HG02885 (cell line): ENCODE results near the gene RNASE9.
"Not testable (repeated sequence)": the region's sequence is repeated elsewhere in the genome, so short reads cannot be mapped to it uniquely, and the experiment has no call there.

Experiments used
- ATAC-seq: cut with Tn5 transposase; IDR thresholded peaks from one replicate; pipeline ENCODE4 v1.9.1; 2021; ENCODE audit warnings: mild to moderate bottlenecking; ENCODE audit not compliant: unreplicated experiment, poor library complexity

Gene RNASE9

DNA sequence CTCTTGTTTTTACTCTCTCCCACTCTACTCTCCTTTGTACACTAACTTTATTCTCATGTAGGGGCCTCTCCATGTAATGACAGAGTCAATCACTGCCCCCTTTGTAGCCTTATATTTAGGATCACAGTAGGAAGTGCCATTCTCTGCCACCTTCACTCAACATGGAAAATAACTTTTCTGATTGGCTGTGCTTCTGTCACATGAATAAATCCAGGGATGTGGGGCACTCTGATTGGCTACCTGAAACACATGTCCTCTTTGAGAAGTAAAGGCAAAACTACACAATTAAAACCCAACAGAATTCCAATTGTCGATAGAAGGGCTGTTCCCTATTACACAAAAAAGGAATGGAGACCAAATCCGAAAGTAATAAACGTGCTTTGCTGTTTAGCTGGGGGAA lies at the start of gene RNASE9:
RNASE9 (minus strand) TSS at position 87 of the 400 bp plus-strand sequence.
- no peak for ATAC-seq

DNA sequence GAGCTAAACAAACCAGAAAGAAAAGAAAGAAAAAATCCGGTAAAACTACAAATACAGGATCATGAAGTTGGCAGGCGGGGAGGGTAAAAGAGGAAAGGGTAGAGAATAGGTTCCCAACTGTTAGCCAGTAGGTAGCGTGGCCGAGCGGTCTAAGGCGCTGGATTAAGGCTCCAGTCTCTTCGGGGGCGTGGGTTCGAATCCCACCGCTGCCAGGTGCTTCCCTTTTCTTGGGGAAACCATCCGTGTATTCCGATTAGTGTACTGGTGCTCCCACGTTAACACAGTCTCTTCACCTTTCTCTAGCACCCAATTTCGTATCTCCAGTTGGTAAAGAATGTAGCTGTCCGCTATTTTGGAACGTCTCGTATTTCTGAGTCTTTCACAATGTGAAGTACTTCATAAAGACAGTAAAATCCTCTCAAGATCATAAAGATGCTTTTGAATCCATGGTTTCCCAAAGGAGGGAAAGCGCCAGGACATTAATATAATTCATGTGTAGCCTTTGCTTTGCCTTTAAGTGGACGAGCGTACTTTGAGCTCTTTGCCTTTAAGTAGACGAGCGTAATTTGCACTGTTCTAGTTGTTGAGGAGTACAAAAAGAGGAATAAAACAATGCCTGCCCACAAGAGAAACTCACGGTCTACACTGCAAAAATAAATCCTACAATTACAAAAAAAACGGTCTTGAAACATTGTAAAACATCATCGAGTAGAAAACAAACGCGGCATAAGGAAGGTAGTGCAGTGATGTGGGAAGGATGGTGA lies 49.3 kb upstream of the RNASE9 start:
- no peak for ATAC-seq

GRCh38 chr14:20609215-20610001 lies 48.6 kb upstream of the RNASE9 start:
- no peak for ATAC-seq

DNA sequence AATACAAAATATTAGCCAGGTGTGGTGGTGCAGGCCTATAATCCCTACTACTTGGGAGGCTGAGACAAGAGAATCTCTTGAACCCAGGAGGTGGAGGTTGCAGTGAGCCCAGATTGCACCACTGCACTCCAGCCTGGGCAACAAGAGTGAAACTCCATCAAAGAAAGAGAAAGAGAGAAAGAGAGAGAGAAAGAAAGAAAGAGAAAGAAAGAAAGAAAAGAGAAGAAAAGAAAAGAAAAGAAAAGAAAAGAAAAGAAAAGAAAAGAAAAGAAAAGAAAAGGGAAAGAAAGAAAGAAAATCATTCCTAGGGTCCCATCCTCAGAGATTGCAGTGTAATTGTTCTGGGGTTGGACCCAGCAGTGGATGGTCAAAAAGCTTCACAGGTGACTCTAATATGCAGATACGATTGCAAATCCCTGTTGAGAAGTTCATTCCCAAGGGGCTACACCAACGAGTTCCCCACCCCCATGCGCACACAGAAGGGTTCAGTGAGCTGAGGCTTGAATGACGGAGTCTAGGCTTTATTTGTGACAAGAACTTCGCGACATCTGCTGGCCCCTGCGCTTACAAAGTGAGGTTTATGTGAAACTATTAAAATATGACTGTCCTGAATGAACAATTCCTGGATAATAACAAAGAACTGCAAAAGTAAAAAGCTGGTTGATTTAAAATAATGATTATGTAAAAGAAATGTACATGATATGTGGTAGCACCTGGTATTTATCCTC lies 47.7 kb upstream of the RNASE9 start:
- ATAC-seq: no peak

GRCh38 chr14:20607617-20608016 lies 46.8 kb upstream of the RNASE9 start:
- no peak for ATAC-seq

- ATAC-seq: no peak
Measured at GRCh38 chr14:20606902-20607242, 46.0 kb upstream of the RNASE9 start.

DNA sequence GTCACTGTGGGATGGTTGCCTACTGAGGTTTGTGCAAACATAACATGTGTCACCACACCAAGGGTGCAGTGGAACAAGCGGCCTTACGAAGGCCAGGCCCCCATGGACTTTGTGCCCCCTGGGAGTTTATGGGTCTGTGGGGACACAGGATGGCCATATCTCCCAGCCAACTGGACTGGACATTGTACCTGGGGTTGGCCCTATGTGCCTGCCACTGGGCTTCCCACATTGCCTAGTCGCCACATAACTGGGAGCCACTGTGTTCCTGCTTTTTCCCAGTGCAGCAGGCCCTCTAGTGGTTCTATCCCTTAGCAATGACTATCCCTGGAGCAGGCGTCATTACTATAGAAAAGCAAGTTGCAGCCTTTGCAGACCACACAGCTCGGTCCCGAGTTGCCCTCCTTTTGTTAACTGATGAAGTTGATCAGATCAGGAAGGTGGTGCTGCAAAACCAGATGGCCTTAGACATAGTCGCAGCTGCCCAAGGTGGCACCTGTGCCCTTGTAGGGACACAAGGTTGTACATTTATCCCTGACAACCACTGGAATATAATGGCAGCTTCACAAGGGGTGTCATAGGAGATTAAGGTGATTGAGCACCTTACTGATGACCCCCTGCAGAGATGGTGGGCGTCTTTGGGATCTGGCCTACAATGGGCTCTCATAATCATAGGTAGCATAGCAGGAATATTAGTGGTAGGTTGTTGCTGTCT lies 45.5 kb upstream of the RNASE9 start:
- ATAC-seq: no peak

- ATAC-seq: no peak
Measured at GRCh38 chr14:20603813-20604690, 43.2 kb upstream of the RNASE9 start.

DNA sequence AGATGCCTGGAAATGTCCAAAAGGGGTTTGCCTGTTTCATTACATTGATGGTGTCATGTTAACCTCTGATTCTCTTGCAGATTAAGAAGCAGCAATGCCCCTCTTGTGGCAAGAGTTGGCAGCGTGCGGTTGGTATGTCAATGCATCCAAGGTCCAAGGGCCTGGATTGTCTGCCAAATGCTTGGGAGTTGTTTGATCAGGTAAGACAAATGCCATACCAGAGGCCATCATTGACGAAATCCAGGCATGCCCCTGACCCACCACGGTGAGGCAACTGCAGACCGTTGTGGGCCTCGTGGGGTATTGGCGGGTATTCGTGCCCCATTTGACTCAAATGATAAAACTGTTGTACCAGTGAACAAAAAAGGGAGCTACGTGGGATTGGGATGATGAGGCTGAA lies 41.7 kb upstream of the RNASE9 start:
- no peak for ATAC-seq

DNA sequence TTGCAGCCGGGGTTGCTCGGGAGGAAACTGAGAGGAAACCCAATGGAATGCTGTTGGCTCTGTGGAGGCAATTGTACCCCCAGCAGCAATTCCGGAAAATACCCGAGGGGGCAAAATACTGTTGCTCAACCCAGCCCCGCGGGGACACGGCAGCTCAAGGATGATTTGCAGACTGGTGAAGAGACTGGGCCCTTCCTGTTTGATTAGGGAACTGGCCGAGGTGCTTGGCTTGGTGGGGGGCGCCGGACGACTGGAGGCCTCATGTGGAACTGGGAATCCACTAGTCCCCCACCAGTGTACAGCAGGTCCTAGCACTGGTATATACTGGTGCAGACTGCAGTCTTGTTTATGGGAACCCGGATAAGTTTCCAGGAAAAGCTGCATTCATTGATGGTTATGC lies 40.7 kb upstream of the RNASE9 start:
- no peak for ATAC-seq

GRCh38 chr14:20597108-20597507 lies 36.3 kb upstream of the RNASE9 start:
- ATAC-seq: no peak

GRCh38 chr14:20595726-20596125 lies 34.9 kb upstream of the RNASE9 start:
- ATAC-seq: not testable (repeated sequence)

- no peak for ATAC-seq
Measured at GRCh38 chr14:20592574-20592973, 31.7 kb upstream of the RNASE9 start.

DNA sequence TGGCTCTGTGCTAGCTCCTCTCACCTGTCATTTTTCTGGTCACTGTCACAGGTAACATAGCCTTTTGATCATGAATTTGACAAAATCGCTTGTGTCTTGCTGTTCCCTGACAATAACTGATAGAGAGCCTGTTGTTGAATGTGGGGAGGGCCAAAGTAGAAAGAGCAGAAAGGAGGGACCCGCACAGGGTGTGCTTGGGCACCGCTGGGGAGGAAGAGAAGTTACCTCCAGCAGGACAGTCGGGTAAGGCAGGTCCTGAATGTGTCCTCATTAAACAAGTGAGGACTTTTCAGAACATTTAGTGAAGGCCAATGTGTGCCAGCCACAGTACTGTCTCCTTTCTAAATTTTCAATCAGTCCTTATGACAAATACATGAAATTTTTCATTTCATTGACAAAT lies 30.4 kb upstream of the RNASE9 start, which contains the start of gene RNASE12:
RNASE12 (minus strand) TSS at position 142 of the 400 bp plus-strand sequence. CDS start 653 bp downstream, outside the sequence.
- ATAC-seq: no peak

- ATAC-seq: no peak
Measured at GRCh38 chr14:20587489-20588154, 26.8 kb upstream of the RNASE9 start, which contains the start of gene RNASE11. RNASE11 (minus strand) TSS chr14:20588001.

DNA sequence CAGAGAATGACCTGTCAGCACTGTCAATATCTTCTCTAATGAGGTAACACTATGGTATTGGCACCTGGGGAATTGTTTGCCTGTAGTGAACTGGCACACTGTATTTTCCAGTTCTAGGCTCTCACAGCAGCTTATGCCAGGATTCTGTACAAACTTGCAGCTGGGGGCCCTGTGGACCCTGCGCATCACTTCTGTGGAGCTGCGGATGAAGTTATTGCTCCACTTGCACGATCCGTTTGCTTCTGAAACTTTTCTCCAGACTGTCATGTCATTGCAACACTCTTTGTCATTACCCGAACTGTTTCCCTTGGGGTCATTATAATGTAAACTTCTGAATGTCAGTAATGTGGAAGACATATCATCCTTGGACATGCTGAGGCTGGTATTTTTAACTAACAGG lies 23.1 kb upstream of the RNASE9 start:
- no peak for ATAC-seq

GRCh38 chr14:20583142-20583541 lies 22.3 kb upstream of the RNASE9 start:
- no peak for ATAC-seq

DNA sequence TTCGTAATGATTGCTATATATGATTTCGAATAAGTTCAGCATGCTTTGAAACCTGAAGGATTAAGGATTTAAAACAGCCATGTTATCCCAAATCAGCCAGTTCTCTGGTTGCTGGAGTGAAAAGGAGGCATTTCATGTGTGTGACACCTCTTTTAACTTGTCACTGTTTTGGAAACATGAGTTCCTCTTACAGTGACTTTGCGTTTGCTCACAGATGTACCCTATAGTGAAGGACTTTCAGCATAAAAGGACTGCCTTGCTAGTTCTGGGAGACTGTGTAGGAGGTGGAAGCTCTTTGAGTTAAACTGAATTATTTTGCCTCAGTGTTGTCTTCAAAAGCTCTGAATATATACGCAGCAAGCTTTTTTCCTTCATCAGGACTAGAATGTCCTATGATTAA lies 19.4 kb upstream of the RNASE9 start:
- ATAC-seq: no peak
